ENCODE data around the gene ADGRD2. TPM values are rescaled to one million over a fixed set of nuclear protein-coding genes. Genes with fewer than 3 reads are reported as not detected.

ADGRD2 gene
- total RNA-seq, 1 experiment from 2014 or later: not detected

GRCh38 chr9:124454791-124455443, 4.7 kb downstream of the ADGRD2 start (continued):
- TF ChIP-seq REST (IDR thresholded peaks at IDR 0.05; ENCODE audit: low read depth) (no peak), ZNF274 (IDR thresholded peaks at IDR 0.05; ENCODE audit: low read depth, low read length) (no peak), CTCF (IDR thresholded peaks at IDR 0.05 in 2 of 3, conservative IDR thresholded peaks at IDR 0.05 in 1 of 3; ENCODE audit: borderline replicate concordance in 1 of 3, insufficient read depth in 1 of 3, low read depth in 2 of 3, low read length in 2 of 3) (no peak)

GRCh38 chr9:124455820-124456219, 5.6 kb downstream of the ADGRD2 start:
- H3K9me3 ChIP-seq (ENCODE audit: control insufficient read depth in 1 of 2, insufficient read depth in 1 of 2, low read depth in 1 of 2, low read length in 2 of 2): no peaks in the 10 kb centered on the region
- peaks cover 6 to 19% of the 10 kb centered on the region in 2 experiments; a peak in 2 of 4 replicates for H3K4me1 ChIP-seq (ENCODE audit: control insufficient read depth in 1 of 2, insufficient read depth in 2 of 2, low read length in 2 of 2)
- H3K36me3 ChIP-seq (ENCODE audit: control insufficient read depth in 1 of 2, insufficient read depth in 2 of 2, low read length in 2 of 2): no peaks in the 10 kb centered on the region
- ChIA-PET RAD21 (ENCODE audit: low non-redundant PET in 1 of 2, low total read pairs in 2 of 2, uncharacterized antibody in 2 of 2, unreplicated experiment in 2 of 2) (no interaction called here), CTCF (interaction anchor here (0.9 kb wide), 1 partner anchor 27 kb away, joined by 3 read pairs; no protein-coding TSS in a partner anchor), POLR2A (no interaction called here)
- no peaks in the 10 kb centered on the region for H3K79me2 ChIP-seq (ENCODE audit: insufficient read depth, low read length)
- H3K27me3 ChIP-seq (ENCODE audit: insufficient read depth, low read length): no peaks in the 10 kb centered on the region
- no peaks in the 10 kb centered on the region for H4K20me1 ChIP-seq (ENCODE audit: insufficient read depth)
- DNase-seq (ENCODE audit: low read depth, low spot score) (no peak), ATAC-seq (no peak)
- H3K4me2 ChIP-seq (ENCODE audit: low read length): no peak overlapping the region
- H2AFZ ChIP-seq (ENCODE audit: low read depth, low read length, poor library complexity, severe bottlenecking): no peak overlapping the region
- no peak overlapping the region for H3K4me3 ChIP-seq (replicated peaks in 1 of 2; ENCODE audit: low read depth in 1 of 2, low read length in 2 of 2)
- H3K27ac ChIP-seq (ENCODE audit: low read depth, low read length): no peak overlapping the region
- no peak overlapping the region for H3K9ac ChIP-seq (ENCODE audit: low read length)
- BruUV-seq (replicated peaks): no TSS peak
- no peaks in the 10 kb centered on the region for H3K9me2 ChIP-seq (ENCODE audit: insufficient read depth)
- intact Hi-C loops (cut with micrococcal nuclease): no loop called here
- TF ChIP-seq CBX3 (IDR thresholded peaks at IDR 0.05; ENCODE audit: low read depth): no peak
- TF ChIP-seq ZFX (IDR thresholded peaks at IDR 0.05): no peak
- no peak for TF ChIP-seq ZBTB33 (IDR thresholded peaks at IDR 0.05; ENCODE audit: extremely low read depth, insufficient replicate concordance, low read length)
- TF ChIP-seq REST (IDR thresholded peaks at IDR 0.05; ENCODE audit: low read depth): no peak
- no peak for TF ChIP-seq MAX (IDR thresholded peaks at IDR 0.05)
- no peak for TF ChIP-seq EGR1 (IDR thresholded peaks at IDR 0.05; ENCODE audit: low read depth)
- TF ChIP-seq TCF7L2 (IDR thresholded peaks at IDR 0.05; ENCODE audit: borderline replicate concordance, extremely low read depth, insufficient read depth, insufficient read length): no peak
- TF ChIP-seq RAD21 (IDR thresholded peaks at IDR 0.05; ENCODE audit: low read depth): no peak
- no peak for TF ChIP-seq YY1 (IDR thresholded peaks at IDR 0.05; ENCODE audit: extremely low read depth, insufficient replicate concordance, low read depth, low read length)

Measured in HCT116 (cell line).